ENCODE measurements around the gene TPM2.
"Not testable (repeated sequence)": the region's sequence is repeated elsewhere in the genome, so short reads cannot be mapped to it uniquely, and the experiment has no call there.

GRCh38 chr9:35637427-35637955 is 52.2 kb downstream of the TPM2 start:
- TF ChIP-seq POLR2AphosphoS5, POLR2A, TAF1, POU2F2, SPI1 (IDR thresholded peaks at IDR 0.05; ENCODE audit: low read depth, low read length): not testable (repeated sequence)
